Stimulated activated CD4-positive, alpha-beta T cell treated with anti-CD3 and anti-CD28 coated beads, Interleukin-15, amount 100 ng/mL, for 24 hours (primary cell): ENCODE data around the gene ABLIM1.

Experiments
- DNase-seq: peaks from one replicate; pipeline ENCODE4 v3.0.0-alpha.2; 2020

ABLIM1 gene

DNA sequence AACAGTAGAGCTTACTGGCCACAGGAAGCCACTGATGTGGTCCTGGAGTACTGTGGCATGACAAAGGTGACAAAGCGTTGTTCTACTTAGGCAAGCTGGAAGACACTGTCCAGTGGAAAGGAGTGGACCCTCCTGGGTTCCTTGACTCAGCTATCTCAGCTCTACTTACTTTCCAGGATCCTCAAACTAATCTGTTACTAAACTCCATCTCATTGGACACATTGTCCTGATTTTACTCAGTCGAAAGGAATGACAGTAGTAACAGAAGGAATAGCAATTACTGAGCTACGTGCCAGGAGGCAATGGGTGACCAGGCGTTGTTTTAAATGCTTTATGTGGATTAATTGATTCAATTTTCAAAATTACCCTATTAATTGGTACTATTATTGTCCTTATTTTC, 41.6 kb downstream of the ABLIM1 start:
- no peak for DNase-seq

DNA sequence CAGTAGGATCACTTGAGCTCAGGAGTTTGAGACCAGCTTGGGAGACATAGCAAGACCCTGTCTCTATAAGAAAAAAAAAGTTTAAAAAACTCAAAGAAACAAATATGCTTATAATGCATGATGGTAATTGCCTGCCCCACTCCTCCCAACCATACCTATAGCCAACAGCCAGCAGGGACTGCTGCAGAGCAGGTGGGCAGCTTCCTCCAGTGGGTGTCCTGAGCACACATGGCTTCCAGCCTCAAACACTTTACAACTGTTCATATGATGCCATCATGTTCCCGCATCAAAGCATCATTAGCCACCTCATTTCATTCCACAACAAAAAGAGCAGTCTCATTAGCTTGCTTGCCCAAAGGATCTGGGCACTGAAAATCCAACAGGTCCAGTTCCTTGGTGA, 42.0 kb downstream of the ABLIM1 start:
- no peak for DNase-seq

DNA sequence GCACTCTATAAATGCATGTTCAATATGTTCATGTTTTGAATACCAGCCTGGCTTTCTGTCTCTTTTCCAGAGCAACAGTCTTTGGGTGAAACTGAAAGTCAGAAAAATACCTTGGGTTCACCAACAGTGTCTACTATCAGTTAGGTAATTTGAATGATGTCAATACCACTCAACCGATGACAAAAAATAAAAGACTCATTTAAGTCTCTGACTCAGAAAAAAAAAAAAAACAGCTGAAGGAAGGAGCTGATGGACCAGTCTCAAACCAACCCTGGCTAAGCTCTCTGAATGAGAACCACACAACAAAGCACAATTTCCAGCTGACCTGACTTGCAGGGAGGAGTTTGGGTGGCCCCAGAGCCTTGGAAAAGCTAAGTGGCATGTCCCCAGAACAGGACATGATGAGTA, 42.5 kb downstream of the ABLIM1 start:
- peak; percentile 7 for DNase-seq

DNA sequence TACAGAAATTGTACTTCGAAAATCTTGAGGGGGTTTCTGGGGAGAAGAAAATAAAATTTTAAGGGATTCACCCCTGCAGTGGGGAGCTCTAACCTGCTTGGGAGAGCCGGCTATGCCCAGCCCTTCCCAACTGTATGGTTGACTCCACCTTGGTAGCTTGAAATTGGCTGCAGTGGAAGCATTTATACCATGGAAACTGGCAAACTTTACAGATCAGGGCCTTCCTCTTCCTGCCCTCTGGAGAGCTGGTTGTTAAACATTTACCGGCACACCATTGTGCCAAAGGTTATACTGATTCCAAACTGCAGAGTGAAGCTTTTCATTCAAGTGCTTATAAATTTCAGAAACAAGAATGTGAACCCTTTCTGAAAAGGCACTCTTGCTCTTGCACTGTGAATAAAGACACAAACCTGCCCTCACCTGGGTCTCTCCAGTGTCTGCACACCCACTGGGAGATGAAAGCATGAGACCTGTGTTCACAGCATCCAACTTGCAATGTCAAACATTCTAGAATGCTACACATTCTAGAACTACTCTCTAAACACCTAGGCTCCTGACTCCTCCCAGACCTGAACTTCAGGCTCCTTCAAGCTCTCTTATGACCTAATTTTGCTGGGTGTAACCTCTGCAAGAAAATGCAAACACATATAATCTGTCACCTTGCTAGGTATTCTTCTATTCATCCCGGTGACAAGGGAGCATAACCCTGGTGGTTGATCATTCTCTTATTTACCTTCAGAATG, 44.7 kb downstream of the ABLIM1 start:
- DNase-seq, result no peak

DNA sequence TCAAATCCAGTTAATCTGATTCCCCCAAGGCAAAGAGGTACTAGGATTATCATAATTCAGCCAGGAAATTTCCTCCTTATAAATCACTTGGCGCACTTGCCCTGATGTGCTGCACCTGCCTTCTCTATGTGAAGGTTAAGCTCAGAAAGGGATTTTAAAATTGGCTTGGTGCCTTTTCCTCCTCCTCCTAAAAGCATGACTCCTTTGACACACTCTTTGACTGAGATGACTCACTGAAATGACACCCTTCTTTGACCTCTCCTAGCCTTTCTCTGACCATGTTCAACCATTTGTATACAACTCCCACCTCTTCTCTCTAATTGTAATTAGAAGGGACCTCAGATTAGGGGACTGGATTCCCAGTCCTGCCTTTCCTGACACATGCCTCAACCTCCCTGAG, 46.5 kb downstream of the ABLIM1 start:
- no peak for DNase-seq

DNA sequence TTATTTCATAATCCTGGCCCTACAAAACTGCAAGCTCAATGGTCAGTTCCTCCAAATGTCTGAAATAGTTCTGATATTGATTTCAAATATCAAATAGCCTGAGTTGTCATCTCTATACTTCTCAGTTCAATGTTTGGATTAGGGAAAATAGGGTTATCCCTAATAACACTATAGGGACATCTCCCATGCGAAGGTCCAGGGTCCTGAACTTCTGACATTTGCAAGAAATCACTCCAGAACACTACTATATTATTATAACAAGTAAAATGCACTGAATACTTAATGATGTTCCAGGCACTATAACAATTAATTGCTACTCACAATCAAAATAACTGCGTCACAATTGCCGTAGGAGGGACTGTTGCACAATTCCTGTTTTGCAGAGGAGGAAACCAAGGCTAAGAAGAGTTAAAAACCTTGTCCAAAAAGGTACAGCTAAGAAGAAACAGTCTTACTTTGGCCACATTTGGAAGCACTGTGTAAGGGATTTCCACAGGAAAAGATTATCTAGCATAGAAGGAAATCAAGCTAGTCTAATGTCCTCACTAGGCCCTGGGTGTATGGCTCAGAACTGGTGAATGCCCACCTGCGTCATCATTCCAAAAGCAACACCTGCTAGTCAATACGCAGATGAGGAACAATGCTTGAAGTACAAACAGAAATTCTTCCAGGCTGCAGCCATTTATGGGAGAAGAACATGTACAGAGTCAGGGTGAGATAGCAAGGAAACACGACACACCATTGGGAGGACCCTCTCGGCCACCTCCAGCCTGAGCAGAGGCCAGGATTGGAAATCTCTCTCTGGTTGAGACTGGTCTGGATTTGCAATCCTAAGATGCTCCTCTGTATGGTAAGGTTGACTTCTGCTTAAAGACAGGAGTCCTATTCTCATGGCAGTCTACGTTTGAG, 48.3 kb downstream of the ABLIM1 start:
- DNase-seq, result no peak

DNA sequence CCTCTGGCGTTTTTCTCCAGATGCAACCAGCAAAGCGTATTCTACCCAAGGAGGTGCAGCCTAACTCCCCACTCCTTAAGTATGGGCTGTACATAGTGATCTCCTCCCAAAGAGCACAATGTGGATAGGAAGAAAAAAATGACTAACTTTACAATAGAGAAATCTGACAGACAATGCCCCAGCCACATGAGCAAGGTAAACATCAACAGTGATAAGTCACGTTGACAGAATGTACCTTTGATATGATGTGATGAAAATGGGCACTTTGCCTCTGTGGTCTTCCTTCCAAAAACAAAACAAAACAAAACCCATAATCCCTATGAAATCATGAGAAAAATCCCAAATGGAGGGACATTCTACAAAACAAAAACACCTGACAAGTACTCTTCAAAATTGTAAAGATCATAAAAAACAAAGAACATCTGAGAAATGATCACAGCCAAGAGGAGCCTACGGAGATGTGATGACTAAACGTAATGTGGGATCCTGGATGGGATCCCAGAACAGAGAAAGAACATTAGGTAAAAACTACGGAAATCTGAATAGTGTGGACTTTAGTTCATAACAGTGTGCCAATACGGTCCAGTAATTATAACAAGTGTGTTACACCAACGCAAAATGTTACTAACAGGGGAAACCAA, 50.6 kb downstream of the ABLIM1 start:
- DNase-seq, result no peak

DNA sequence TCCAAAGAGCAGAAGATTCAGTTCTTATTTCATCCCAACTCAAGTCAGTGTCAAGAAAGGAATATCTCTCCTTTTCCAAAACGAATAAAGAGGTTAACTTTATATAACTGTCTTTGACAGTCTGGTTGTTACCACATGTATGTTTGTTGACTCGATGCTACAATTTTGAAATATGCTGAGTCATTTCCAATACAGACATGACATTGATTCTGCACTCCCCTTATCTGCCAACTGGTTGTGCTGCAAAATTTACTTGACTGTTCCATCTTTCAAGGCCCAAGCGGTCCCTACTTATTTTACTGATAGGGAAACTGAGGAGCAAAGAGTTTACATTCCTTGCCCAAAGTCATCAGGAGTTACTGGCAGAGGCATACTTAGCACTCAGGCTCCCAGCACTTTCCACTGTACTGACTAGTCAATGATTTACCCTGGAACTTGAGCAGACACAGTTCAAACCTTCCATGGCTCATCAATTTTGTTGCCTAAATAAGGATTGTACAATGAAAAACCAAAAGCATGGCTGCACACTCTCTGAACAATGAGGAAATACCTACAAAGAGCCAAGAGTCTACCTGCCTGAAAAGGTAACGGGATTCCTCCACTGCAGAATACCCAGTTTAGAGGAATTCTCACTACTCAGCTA, 52.8 kb downstream of the ABLIM1 start:
- DNase-seq, result no peak

DNA sequence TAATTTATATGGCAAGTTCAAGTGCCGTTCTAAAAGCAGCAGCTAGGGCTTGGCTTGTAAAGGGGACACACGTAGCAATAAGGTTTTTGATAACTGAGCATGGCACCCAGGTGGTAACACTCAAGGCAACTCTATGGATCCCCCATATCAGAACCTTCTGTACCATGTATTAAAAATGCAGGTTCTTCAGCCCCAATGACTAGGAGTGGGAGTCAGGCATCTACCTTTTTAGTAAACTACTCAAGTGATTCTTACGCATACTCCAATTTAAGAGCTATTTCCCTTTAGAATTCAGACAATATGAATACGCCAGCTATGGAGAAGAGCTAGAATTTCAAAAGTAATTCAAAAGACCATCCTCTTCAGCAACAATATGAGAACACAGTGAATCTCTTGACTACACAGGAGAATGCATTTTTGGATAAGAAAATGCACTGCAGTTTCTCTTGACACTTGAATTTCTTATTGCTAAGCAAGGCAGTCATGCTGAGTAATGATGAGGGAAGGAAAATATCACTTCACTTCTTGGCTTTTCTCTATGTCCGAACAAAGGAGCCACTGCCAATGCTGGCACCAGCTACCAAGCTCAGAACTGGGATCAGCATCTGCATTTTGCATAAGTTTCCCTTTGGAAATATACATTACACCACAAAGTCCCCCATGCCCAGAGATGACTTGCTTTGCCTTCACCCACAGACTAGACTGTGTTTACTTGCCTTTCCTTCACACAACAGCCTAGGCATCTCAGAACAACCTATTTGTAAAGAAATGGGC, 53.5 kb downstream of the ABLIM1 start:
- no peak for DNase-seq

DNA sequence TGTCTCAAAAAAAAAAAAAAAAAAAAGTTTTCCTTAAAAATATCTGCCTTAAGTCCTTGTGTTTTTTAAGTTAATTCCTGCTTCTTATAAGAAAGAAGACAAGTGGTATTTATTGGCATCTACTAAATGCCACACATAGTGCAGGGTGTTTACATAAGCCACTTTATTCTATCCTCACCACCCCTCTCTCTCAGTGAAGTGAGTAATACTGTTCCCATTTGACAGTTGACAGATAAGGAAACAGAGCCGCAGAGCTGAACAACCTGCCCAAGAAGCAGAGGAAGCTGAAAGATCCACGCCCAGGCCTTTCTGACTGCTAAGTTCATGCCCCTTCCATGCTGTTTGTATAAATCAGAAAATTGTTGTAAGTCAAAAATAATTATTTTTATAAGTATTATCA, 54.1 kb downstream of the ABLIM1 start:
- DNase-seq, result no peak

DNA sequence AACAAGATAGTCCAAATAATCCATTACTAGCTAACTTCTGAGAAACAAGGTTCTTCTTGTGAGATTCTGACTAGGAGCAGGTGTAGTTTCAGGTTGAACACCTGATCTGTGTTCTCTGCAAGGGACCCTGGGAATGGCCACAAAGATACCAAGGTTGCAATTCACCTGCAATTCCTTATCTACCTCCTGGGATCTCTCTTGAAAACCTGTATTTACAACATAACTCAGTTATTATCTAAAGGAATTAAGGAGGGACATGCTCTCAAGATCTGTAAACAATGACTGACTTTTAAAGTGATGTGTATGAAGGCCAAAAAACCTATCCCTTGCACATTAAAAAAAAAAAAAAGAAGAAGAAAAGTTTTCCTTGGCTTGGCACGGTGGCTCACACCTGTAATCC, 54.8 kb downstream of the ABLIM1 start:
- DNase-seq, result no peak

DNA sequence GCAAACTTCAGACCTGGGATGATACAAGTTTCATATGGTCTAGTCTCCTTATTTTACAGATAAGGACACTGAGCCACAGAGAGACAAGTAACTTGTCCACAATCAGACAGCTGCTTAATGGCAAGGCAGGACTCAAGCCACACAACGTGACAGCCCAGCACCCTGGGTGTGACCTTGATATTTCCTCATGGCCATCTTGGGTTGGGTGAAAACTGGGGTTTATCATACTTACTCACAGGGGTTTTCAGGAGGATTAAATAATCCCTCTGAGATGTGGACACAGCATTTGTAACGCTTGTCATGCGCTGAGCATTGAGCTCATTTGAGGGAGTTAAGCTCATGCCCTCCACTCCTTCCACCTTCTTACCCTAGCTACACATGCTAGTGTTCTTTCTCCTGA, 58.0 kb downstream of the ABLIM1 start:
- DNase-seq, result no peak

DNA sequence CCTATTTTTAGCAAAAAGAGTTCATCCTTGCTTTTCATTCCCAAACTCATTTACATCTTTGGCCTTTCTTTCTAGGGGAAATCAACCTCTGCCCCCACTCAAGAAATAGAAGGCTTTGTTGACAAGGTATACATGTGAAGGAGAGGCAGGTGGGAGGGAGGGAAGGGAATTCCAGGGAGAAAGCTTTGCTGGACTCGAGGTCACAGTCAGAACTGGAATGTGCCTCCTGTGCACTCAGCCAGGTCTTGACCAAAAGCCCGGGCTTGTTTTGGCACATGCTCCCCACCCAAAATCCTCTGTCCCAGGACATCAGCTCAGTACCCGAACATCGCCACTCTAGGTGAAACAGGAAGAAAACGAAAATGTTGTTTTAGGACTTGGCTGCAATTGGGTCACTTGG, 61.3 kb downstream of the ABLIM1 start:
- no peak for DNase-seq

DNA sequence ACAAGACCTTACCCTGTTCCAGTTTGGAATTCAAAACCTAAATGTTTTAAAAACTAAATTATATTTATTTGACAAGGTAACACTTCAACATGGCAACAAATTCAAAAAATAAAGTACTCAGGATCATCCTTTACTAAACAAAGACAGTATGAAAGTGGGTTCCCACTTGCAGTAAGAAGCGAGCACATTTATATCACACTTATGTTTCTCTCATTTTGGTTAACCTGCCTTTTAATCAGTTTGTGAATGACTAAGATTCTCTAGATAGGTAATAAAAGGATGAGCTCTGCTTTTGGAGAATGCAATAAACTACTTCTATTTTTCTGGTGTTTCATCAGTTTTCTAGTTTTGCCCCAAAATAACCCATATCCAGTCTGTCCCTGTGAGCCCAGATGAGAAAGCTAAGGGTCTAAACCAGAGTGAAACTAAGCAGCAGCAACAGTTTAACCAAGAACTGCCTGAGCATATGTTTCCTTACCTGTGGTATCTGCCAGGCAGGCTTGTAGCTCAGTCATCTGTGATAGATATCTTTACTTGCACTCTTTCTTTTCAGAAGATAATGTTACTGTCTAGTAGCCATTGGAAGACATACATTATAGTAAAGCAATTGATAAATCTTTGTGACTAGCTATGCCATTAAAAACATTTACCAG, 64.1 kb downstream of the ABLIM1 start:
- no peak for DNase-seq

DNA sequence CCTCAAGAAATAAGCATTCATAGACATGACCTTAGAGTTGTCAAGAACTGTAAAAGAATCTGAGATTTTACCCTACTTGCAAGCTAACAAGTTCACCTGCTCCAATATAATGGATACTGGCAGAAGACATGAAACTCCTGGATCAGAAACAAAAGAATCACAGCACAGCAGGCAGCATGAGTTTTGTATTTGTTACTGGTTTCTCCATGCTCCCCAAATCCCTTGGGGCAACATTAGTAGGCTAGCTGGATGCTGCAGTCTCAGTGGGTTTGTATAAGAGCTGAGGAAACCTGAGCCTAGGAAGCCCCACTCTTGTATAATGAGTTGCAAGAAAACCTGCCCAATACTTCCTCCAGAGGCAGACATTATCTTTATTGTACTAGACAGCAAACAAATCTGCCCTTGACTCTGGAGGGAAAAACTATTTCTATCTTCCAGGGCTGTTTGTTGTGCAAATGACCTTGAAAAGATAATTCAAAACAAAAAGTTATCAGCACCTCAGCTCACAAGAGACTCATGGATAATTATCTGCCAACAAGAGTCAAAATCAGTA, 64.8 kb downstream of the ABLIM1 start:
- no peak for DNase-seq

DNA sequence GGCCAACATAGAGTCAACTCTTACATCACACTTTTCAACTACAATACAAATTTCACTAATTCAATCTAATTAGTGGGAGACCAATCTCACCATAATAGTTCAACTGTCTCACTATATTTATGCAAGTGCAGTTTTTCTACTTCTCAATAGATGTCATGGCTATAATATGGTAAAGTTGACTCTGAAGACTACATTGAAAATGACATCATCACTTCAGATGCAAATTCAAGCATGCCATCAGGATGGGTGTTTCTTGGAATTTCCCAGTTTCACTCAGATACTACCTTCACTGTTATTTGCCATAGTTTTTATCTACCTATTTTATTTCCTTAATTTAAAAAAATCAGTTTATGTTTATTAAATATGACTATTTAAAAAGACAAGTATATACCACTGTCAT, 67.1 kb downstream of the ABLIM1 start:
- no peak for DNase-seq

DNA sequence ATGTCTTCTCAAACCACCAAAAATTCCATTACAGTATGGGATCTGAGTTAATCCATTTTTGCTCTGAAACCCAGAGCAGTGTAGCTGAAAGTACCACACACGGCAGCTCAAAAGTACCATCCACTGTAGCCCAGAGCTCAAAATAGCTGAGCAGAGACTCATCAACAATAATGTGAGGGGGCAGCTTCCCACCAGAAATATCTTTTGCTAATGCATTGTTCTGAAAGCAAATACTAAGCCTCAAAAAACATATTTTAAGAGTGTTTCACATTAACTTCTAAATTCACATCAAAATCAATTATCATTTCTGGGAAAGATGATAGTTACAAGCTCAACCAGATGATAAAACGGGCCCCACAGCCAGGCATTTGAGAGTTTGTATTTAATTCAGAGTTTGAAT, 73.7 kb downstream of the ABLIM1 start:
- DNase-seq, result no peak

DNA sequence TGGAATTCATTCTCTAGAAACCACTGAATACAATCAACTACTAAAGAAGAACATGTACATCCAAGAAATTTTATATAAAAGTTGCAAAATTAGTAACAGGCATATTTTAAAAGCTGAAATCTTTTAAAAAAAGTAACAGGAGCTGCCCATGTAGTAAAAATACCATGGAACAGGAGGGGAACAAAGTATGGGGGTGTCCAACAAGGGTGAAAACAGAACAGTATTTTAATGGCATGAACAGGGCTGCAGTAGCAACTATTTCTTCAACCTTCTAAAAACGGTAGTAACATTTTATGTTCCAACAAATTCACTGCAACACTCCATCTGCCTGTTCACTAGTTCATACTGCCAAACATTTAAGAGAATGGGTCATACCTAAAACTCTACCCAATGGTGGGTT, 77.0 kb downstream of the ABLIM1 start:
- no peak for DNase-seq

DNA sequence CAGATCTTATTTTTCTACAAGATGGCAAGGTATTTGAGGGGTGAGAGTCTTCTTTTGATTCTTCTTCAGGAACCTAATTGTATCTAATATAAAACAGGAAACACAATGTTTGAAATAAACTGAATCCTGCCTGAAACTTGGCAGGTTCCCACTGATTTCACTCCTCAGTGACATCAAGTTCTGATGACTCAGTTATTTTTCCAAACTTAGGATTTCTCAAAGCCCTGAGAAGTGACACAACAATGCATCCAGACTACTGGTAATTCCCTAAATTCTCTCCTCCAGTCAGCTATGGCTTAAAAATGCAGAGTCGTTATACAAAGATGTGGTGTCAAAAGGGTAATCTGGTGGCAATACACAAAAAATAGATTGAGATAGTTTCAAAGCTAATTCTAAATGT, 80.9 kb downstream of the ABLIM1 start:
- no peak for DNase-seq

DNA sequence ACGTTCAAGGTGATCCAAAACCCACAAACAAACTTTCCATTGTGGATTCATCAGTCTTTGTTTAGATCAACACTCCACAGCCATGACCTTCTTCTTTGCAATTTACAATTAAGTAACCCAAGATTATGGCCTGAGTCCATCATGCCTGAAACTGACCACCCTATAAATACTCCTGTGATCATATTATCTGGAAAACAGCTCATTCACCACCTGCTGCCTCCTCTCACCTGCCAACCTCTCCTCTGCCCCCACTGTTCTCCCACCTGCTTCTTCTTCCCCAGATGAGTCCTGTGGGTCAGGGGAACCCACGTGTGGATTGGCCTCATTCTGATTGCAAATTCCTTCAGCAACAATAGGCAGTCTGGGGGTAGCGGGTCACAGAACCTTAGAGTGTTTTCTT, 81.4 kb downstream of the ABLIM1 start:
- no peak for DNase-seq

DNA sequence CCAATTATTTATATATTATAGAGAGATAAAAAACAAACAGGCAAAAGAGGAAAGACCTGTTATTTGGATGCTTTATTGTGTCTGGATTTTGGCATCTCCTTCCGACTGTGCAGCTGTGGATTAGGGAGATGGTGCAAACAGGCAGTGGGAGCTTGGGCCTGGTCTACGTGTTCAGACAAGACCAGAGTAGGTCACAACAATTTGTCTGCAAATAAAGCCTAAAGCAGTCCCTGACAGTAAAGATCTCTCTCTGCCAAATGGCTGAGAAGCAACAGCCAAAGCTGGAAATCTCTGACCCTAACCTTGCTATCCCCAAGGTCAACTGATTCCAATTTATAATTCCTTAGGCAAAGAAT, 82.0 kb downstream of the ABLIM1 start:
- DNase-seq, result no peak
